Lung (tissue), 12 donors: ENCODE measurements around the gene CNTNAP2. TPM values are rescaled to one million over a fixed set of nuclear protein-coding genes. Genes with fewer than 3 reads are reported as not detected.

Experiments used
- ATAC-seq: fragments of 200-7000 bp; cut with Tn5 transposase; one replicate; pipeline ENCODE4 v1.9.1; 2020; ENCODE audit warnings: moderate number of reproducible peaks; ENCODE audit not compliant: insufficient read depth, low FRiP score
- DNase-seq, 3 donors: peaks; one replicate each; pipeline ENCODE4 v3.0.0-alpha.2; 2013 to 2017
- H3K27ac ChIP-seq, 2 donors: one replicate each; pipeline ENCODE4 v1.5.1; 2013; ENCODE audit warnings: mild to moderate bottlenecking in 2 of 2, moderate library complexity in 2 of 2, control low read depth in 1 of 2, inconsistent platforms in 1 of 2, low read depth in 1 of 2, low read length in 1 of 2
- H3K27me3 ChIP-seq, 3 donors: one replicate each; pipeline ENCODE4 v1.5.1; 2013; ENCODE audit warnings: low read length in 2 of 3; ENCODE audit not compliant: control insufficient read depth in 3 of 3, insufficient read depth in 3 of 3
- H3K36me3 ChIP-seq, 4 donors: one replicate each; pipeline ENCODE4 v1.5.1; 2013; ENCODE audit warnings: low read length in 4 of 4, mild to moderate bottlenecking in 1 of 4, moderate library complexity in 1 of 4; ENCODE audit not compliant: control insufficient read depth in 4 of 4, insufficient read depth in 4 of 4
- H3K4me1 ChIP-seq, 5 donors: one replicate each; pipeline ENCODE4 v1.5.1; 2013; ENCODE audit warnings: low read length in 5 of 5, mild to moderate bottlenecking in 2 of 5, moderate library complexity in 1 of 5; ENCODE audit not compliant: control insufficient read depth in 5 of 5, insufficient read depth in 5 of 5
- H3K4me3 ChIP-seq: one replicate; pipeline ENCODE4 v1.5.1; 2013; ENCODE audit warnings: mild to moderate bottlenecking, control low read depth, moderate library complexity
- H3K9ac ChIP-seq, 2 donors: one replicate each; pipeline ENCODE4 v1.5.1; 2013; ENCODE audit warnings: low read length in 2 of 2, control low read depth in 1 of 2; ENCODE audit not compliant: insufficient read depth in 1 of 2
- H3K9me3 ChIP-seq, 4 donors: one replicate each; pipeline ENCODE4 v1.5.1; 2013; ENCODE audit warnings: low read length in 3 of 4, mild to moderate bottlenecking in 1 of 4, moderate library complexity in 1 of 4; ENCODE audit not compliant: control insufficient read depth in 4 of 4, insufficient read depth in 3 of 4
- CTCF ChIP-seq: IDR thresholded peaks from 2 replicates; pipeline ENCODE4 v1.5.1; 2012; ENCODE audit warnings: mild to moderate bottlenecking; ENCODE audit errors: control extremely low read depth, extremely low read depth
- WGBS, 2 donors: extraction: QIAGEN DNeasy Blood & Tissue Kit; methylation state at CpG; one replicate each; pipeline ENCODE4 v1.1.7; 2013; 5-methylcytosine and 5-hydroxymethylcytosine counted together
- polyA plus RNA-seq, 2 donors: library from polyadenylated mRNA; stranded (reverse); fragments of 200-250 nt; gene quantifications; one replicate each; pipeline ENCODE4 v1.2.1, GENCODE V29; 2013
- total RNA-seq, 2 donors: library from RNA; depleted of rRNA in 1 of 2; stranded (reverse); fragments of >200 nt in 1 of 2; gene quantifications; one replicate each; pipeline ENCODE4 v1.2.1, GENCODE V29; 2014 to 2021
- donor health status: control.
- donor health status: control.
- donor health status: Bipolar disorder and iron deficiency.
- donor health status: healthy.
- donor health status: DM: yes; HTN: yes; CAD: no.

The CNTNAP2 gene
- total and polyA plus RNA-seq, 4 donors = 0.18 to 45.3 (median 0.52) TPM

- no peak for DNase-seq
- no peak for ATAC-seq
Observed at GRCh38 chr7:147041438-147041837, 924.8 kb downstream of the CNTNAP2 start.

DNA sequence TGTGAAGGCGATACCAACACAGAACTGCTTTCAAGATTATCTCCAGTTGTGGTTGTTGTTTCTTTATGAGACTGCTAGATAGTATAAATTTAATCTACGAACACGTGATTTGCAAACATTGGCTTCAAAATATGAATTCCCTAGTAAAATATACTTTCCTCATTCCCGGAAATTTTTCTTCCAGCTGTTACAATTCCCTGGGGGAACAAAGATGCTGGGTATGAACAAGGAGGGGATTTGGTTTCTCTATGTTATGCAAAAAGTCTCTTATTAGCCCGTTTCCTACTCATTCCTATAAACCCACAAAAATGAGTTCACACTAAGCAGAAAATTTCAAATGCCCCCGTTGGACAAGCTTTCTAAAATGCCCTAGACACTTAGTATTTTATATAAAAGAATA lies 928.3 kb downstream of the CNTNAP2 start:
- Histone ChIP-seq H3K36me3 (no peaks in the 10 kb centered on the region), H3K9ac (no peak overlapping the region), H3K4me1 (no peaks in the 10 kb centered on the region), H3K4me3 (no peak overlapping the region), H3K27ac (no peak overlapping the region), H3K27me3 (no peaks in the 10 kb centered on the region), H3K9me3 (peaks cover 0 to 3% (median 0%) of the 10 kb centered on the region in 4 donors)
- no peak for TF ChIP-seq CTCF
- 80 to 81% methylated on average over 6 of the region's 6 CpGs for WGBS, 2 donors
- no peak for DNase-seq
- ATAC-seq = no peak

More at GRCh38 chr7:147041438-147041837, 924.8 kb downstream of the CNTNAP2 start:
- no peaks in the 10 kb centered on the region for H3K9me3 ChIP-seq
- H3K36me3 ChIP-seq = no peaks in the 10 kb centered on the region
- H3K4me3 ChIP-seq = no peak overlapping the region
- no peaks in the 10 kb centered on the region for H3K4me1 ChIP-seq
- no peak for TF ChIP-seq CTCF
- no peak overlapping the region for H3K9ac ChIP-seq
- H3K27me3 ChIP-seq = no peaks in the 10 kb centered on the region
- WGBS, 2 donors = 83 to 87% methylated on average over 2 of the region's 2 CpGs
- H3K27ac ChIP-seq = no peak overlapping the region

- H3K9me3 ChIP-seq = peaks cover 0 to 3% (median 0%) of the 10 kb centered on the region in 4 donors
- H3K9ac ChIP-seq = no peak overlapping the region
- no peak overlapping the region for H3K27ac ChIP-seq
- DNase-seq (no peak), ATAC-seq (no peak)
- WGBS, 2 donors = 62 to 87% methylated on average over 2 of the region's 2 CpGs
- no peak overlapping the region for H3K4me3 ChIP-seq
- H3K36me3 ChIP-seq = no peaks in the 10 kb centered on the region
- no peaks in the 10 kb centered on the region for H3K27me3 ChIP-seq
- peaks cover 0 to 6% (median 0%) of the 10 kb centered on the region in 5 donors for H3K4me1 ChIP-seq
- TF ChIP-seq CTCF = no peak
Observed at GRCh38 chr7:147047696-147048095, 931.1 kb downstream of the CNTNAP2 start.

GRCh38 chr7:147048864-147049263 lies 932.3 kb downstream of the CNTNAP2 start:
- WGBS, 2 donors = 79 to 82% methylated on average over 5 of the region's 5 CpGs
- Histone ChIP-seq H3K4me1 (peaks cover 0 to 6% (median 0%) of the 10 kb centered on the region in 5 donors), H3K27ac (no peak overlapping the region), H3K9ac (no peak overlapping the region), H3K36me3 (no peaks in the 10 kb centered on the region), H3K27me3 (no peaks in the 10 kb centered on the region), H3K9me3 (peaks cover 0 to 3% (median 0%) of the 10 kb centered on the region in 4 donors), H3K4me3 (no peak overlapping the region)
- no peak for TF ChIP-seq CTCF
- DNase-seq = no peak
- no peak for ATAC-seq
